Measurements from ENCODE around the gene GABRG2.

The GABRG2 gene

GRCh38 chr5:162119801-162120200 is 52.2 kb downstream of the GABRG2 start:
- DNase-seq (ENCODE audit: low read depth) = no peak
- no peak overlapping the region for H3K4me3 ChIP-seq (ENCODE audit: control insufficient read depth, low read depth, low read length)
- no peak for TF ChIP-seq CTCF (IDR thresholded peaks at IDR 0.05; ENCODE audit: control insufficient read depth, insufficient read depth, low read depth, low read length, missing control alignments)

- H3K4me3 ChIP-seq (ENCODE audit: control insufficient read depth, low read depth, low read length) = no peak overlapping the region
- no peak for DNase-seq (ENCODE audit: low read depth)
- TF ChIP-seq CTCF (IDR thresholded peaks at IDR 0.05; ENCODE audit: control insufficient read depth, insufficient read depth, low read depth, low read length, missing control alignments) = no peak
These were observed 60.5 kb downstream of the GABRG2 start for GRCh38 chr5:162128117-162128516.

- no peak for TF ChIP-seq CTCF (IDR thresholded peaks at IDR 0.05; ENCODE audit: control insufficient read depth, insufficient read depth, low read depth, low read length, missing control alignments)
- no peak for DNase-seq (ENCODE audit: low read depth)
- H3K4me3 ChIP-seq (ENCODE audit: control insufficient read depth, low read depth, low read length) = no peak overlapping the region
These were observed 64.8 kb downstream of the GABRG2 start for GRCh38 chr5:162132348-162132747.

GRCh38 chr5:162139190-162139589 is 71.6 kb downstream of the GABRG2 start:
- no peak for DNase-seq (ENCODE audit: low read depth)
- H3K4me3 ChIP-seq (ENCODE audit: control insufficient read depth, low read depth, low read length) = no peak overlapping the region
- no peak for TF ChIP-seq CTCF (IDR thresholded peaks at IDR 0.05; ENCODE audit: control insufficient read depth, insufficient read depth, low read depth, low read length, missing control alignments)

- no peak for TF ChIP-seq CTCF (IDR thresholded peaks at IDR 0.05; ENCODE audit: control insufficient read depth, insufficient read depth, low read depth, low read length, missing control alignments)
- no peak overlapping the region for H3K4me3 ChIP-seq (ENCODE audit: control insufficient read depth, low read depth, low read length)
- no peak for DNase-seq (ENCODE audit: low read depth)
These were observed 86.7 kb downstream of the GABRG2 start for GRCh38 chr5:162154242-162154641.

- TF ChIP-seq CTCF (IDR thresholded peaks at IDR 0.05; ENCODE audit: control insufficient read depth, insufficient read depth, low read depth, low read length, missing control alignments) = no peak
- no peak overlapping the region for H3K4me3 ChIP-seq (ENCODE audit: control insufficient read depth, low read depth, low read length)
- DNase-seq (ENCODE audit: low read depth) = no peak
These were observed 92.8 kb downstream of the GABRG2 start for GRCh38 chr5:162160401-162160800.

GRCh38 chr5:162163663-162164062 is 96.1 kb downstream of the GABRG2 start:
- no peak for TF ChIP-seq CTCF (IDR thresholded peaks at IDR 0.05; ENCODE audit: control insufficient read depth, insufficient read depth, low read depth, low read length, missing control alignments)
- H3K4me3 ChIP-seq (ENCODE audit: control insufficient read depth, low read depth, low read length) = no peak overlapping the region
- no peak for DNase-seq (ENCODE audit: low read depth)

All from AG09309 (cell line).